Measurements from ENCODE around the gene GNB3.

GNB3 gene

DNA sequence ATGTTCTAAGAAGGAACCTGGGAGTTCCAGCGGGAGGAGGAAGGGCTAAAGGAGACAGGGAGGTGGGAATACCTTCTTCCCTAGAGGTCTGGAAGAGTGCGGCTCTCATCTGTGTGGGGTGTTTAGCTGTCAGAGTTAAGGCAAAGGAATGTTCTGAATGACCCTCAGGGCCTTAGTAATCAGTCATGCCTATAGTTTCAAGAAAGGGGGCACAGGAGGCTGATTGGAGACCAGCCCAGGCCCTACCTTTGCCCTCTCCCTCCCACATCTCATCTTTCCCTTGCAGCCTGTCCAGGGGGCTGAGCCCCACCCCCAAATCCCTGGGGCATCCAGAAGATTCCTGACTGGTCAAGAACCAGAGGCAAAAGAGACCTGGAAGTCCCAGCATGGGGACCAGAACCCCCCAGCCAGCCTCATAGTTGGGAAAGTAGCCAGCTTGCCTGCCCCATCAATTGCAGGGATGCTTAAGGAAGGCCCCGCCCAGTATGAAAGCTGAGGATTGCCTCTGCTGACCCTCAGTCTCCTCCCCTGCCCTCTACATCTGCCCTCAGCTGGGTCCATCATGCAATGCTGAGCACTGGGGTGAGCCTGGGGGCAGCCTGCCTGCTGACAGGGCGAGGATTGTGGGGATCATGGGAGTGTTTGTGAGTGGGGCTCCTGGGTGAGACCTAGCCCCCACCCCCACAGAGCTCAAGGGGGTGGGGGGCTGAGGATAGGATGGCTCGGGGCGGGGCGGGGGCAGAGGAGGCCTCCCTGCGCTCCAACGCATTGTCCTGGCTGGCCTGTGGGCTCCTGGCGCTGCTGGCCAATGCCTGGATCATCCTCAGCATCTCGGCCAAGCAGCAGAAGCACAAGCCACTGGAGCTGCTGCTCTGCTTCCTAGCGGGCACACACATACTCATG lies 17.3 kb upstream of the GNB3 start:
- DNase-seq (ENCODE audit: low read depth, low spot score) = no peak

DNA sequence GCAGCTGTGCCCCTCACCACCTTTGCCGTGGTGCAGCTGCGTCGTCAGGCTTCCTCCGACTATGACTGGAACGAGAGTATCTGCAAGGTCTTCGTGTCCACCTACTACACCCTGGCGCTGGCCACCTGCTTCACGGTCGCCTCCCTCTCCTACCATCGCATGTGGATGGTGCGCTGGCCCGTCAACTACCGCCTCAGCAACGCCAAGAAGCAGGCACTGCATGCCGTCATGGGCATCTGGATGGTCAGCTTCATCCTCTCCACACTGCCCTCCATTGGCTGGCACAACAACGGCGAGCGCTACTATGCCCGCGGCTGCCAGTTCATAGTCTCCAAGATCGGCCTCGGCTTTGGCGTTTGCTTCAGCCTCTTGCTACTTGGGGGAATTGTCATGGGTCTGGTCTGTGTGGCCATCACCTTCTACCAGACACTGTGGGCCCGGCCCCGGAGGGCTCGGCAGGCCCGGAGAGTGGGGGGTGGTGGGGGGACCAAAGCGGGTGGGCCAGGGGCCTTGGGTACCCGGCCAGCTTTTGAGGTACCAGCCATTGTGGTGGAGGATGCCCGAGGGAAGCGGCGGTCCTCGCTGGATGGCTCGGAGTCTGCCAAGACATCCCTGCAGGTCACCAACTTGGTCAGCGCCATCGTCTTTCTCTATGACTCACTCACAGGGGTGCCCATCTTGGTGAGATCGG lies 16.5 kb upstream of the GNB3 start:
- DNase-seq (ENCODE audit: low read depth, low spot score) = no peak

DNA sequence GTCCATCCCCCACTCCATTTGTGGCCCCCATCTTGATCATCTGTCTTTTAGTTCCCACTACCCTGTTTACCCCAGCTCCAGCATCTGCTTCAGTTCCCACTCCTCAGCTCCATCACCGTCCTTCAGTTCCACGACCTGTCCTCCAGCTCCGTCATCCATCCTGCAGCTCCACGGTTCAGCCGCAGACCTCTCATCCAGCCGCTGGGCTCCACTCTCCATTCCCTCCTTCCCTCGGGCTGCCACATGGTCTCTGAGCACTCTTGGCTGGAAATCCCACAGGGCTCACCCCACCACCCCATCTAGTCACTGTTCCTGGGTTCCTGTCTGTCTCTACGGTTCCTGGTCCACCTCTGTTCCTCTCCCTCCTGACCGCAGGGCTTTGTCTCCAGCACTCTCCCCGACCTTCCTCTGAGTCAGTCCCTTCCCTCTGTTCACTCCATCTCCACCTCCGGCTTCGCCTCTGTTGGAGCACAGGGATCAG lies 15.8 kb upstream of the GNB3 start:
- no peak for DNase-seq (ENCODE audit: low read depth, low spot score)

DNA sequence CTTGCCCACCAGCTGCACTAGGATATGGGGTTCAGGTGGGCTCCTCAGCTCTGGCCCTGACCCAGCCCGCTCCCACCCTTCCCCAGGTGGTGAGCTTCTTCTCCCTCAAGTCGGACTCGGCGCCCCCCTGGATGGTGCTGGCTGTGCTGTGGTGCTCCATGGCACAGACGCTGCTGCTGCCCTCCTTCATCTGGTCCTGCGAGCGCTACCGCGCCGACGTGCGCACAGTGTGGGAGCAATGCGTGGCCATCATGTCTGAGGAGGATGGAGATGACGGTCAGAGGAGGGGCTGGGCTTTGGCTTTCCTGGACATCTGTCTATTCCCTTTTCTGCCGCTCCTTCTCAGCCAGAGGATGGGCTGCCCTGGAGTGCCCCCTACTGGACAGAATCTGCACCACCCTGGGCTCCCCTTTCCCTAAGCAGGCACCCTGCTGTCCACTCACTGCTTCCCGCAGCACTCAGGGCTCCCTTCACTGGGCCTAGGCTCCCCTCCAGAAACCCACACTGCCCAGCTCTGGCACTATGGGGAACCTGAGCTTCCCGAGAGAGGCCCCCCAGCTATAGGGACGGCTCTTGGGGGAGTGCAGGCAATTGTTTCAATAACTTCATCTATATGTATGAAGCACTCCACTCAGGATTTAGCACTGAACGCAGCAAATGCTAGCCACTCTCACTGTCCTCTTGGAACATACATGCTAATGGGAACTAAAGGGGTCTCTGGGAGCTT lies 15.2 kb upstream of the GNB3 start:
- peak; percentile 57 for DNase-seq (ENCODE audit: low read depth, low spot score)

DNA sequence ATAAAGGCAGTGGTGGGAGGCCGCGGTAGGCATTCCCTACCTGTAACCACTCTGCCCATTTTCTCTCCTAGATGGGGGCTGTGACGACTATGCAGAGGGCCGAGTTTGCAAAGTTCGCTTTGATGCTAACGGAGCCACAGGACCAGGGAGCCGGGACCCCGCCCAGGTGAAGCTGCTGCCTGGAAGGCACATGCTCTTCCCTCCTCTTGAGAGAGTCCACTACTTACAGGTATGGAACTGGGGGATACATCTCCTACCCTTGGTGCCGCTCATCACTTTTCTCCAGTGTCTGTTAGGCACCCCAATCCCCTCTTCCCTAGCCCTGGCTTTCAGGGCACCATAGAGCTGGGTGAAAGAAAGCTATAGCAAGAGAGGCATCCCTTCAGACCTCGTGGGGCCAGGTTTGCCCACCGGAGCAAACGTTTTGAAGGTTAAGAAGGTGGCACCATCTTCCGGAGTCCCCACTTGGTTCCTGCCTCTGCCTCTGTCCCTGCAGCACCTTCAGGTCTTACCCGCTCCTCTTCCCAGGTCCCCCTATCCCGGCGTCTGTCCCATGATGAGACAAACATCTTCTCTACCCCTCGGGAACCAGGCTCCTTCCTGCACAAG lies 14.5 kb upstream of the GNB3 start:
- no peak for DNase-seq (ENCODE audit: low read depth, low spot score)

DNA sequence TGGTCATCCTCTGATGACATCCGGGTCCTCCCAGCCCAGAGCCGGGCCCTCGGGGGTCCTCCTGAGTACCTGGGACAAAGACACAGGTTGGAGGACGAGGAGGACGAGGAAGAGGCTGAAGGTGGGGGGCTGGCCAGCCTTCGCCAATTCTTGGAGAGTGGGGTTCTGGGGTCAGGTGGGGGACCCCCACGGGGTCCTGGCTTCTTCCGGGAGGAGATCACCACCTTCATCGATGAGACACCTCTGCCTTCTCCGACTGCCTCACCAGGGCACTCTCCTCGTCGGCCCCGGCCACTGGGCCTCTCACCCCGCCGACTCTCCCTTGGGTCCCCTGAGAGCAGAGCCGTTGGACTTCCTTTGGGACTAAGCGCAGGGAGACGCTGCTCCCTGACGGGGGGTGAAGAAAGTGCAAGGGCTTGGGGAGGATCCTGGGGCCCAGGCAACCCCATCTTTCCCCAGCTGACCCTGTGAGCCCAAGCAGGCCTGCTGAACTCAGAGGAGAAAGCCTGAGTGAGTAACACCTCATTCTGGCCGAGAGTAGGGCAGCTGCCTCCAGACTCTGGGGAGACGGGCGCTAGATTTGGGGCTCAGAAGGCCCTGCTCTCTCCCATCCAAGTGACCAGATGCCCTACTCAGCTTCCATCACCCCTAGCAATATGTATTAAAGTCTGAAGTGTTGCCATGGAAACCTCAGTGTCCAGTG lies 13.8 kb upstream of the GNB3 start:
- no peak for DNase-seq (ENCODE audit: low read depth, low spot score)

DNA sequence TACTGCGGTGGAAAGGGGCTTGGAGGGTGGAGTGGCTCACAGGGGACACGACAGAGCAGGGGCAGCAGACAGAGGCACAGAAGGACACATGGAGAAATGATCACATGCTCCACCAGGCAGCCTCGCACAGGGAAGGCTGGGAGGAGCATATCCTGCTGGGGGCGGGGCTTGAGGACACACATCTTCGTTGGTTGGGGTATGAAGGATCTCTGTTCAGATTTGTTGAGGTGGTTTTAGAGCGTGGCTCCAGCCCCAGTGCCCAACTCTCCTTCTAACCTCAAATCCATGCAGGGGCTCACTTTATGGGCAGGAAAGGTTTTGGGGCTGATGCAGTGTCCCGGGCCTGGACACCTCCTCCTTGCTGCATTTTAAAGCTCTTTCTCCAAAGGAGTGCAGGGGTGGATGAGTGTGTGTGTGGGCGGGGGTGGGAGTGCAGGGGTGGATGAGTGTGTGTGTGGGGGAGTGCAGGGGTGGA lies 13.3 kb upstream of the GNB3 start:
- DNase-seq (ENCODE audit: low read depth, low spot score) = no peak

DNA sequence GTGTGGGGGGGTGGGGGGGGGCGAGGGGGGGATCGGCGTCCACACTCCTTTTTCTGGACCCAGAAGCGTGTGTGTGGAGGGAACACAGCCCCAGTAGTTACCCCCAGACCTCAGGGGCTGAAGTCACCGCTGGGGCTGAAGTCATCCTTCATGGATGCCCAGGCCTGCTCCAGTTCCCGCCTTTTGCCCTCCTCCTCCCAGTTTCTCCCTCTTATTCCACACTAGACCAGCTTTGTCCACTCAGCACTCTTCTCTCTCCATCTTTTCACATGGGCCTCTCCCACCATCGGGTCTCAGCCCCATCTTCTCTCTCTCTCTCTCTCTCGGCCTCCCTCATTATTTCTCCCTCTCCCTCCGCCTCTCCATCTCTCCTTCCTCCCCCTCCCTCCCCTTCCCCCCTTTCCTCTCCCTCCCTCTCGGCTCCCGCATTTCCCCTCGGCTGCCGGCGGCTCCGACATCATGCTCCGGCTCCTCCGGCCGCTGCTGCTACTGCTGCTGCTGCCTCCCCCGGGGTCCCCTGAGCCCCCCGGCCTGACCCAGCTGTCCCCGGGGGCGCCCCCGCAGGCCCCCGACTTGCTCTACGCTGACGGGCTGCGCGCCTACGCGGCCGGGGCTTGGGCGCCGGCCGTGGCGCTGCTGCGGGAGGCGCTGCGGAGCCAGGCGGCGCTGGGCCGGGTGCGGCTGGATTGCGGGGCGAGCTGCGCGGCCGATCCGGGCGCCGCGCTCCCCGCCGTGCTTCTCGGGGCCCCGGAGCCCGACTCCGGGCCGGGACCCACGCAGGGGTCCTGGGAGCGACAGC lies 12.5 kb upstream of the GNB3 start, which contains the start of gene P3H3:
Gene P3H3 (plus strand): TSS at position 426 of the 799 bp plus-strand sequence. CDS start 34 bp downstream, at position 460.
- DNase-seq (ENCODE audit: low read depth, low spot score) = no peak

DNA sequence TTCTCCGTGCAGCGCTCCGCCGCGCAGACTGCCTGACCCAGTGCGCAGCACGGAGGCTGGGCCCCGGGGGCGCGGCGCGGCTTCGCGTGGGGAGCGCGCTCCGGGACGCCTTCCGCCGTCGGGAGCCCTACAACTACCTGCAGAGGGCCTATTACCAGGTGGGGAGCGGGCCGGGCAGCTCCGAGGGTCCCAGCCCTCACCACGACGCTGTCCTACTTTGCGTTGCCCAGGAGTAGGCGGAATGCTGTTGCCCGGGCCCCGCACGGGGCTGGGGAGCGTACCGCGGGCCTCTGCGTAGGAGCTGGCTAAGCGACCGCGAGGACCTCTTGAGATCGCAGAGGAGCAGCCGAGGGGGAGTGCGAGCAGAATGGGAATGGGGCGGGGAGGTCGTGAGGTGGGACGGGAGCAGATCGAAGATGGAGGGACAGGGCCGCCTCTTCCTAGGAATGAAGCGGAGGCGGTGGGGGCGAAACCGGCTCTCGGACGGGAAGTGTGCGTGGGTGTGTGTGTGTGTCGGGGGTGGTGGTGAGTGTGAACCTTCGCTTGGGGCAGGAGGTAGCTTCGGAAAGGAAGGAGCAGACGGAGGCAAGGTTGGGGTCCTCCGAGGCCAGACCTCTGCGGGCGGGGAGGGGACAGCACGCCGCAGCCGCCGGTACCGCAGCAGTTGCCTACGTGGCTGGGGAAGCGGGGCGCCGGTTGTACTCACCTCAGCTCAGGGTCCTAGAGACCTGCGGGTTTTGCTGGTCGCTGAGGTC lies 11.8 kb upstream of the GNB3 start:
- DNase-seq (ENCODE audit: low read depth, low spot score) = no peak

DNA sequence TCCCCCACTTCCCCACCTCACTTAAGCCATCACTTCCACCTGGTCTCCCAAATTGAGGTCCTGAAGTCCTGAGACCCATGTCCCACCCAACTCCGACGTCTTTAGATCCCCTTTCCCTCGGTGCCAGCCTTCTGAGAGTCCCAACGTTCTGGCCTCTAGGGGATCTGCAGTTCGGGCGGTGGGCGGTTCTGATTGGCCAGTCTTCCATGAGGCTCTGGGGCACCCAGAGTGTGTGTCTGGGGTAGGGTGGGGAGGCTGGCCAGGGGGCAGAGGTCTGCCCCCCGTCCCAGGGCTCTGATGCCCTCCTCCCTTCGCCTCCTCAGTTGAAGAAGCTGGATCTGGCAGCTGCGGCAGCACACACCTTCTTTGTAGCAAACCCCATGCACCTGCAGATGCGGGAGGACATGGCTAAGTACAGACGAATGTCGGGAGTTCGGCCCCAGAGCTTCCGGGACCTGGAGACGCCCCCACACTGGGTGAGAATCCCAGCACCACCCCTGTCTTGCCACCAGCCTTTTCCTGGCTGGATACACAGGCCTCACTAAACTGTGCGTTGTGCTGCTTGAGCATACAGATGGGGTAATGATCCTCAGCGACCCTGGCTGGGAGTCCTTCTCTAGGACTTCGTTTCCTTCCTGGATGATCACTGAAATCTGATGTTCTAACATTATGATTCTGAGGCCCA lies 11.0 kb upstream of the GNB3 start:
- no peak for DNase-seq (ENCODE audit: low read depth, low spot score)

DNA sequence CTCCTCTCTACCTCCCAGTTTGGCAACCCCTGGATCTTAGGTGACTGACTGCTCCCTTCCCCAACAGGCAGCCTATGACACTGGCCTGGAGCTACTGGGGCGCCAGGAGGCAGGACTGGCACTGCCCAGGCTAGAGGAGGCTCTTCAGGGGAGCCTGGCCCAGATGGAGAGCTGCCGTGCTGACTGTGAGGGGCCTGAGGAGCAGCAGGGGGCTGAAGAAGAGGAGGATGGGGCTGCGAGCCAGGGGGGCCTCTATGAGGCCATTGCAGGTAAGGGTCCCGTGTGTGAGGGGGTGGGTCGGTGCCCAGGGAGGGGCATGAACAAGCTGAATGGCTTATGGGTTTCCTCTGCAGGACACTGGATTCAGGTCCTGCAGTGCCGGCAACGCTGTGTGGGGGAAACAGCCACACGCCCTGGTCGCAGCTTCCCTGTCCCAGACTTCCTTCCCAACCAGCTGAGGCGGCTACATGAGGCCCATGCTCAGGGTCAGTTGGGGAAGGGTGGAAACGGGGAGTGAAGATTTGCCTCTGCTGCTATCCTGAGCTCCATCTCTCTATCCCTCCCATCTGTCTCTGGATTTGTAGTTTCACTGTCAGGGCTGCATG lies 10.3 kb upstream of the GNB3 start:
- DNase-seq (ENCODE audit: low read depth, low spot score) = no peak

DNA sequence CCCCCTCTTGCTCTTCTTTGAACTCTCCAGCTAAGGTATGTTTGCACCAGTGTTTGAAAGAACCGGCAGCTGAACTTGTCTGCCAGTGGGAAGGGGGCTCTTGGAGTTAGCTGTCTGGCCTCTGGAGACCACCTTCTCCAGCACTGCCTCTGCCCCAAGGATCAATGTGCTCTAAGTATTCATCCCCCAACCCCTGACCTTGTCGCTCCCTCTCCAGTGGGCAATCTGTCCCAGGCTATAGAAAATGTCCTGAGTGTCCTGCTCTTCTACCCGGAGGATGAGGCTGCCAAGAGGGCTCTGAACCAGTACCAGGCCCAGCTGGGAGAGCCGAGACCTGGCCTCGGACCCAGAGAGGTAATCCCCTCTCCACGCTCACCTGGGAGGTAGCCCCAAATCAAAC lies 9.7 kb upstream of the GNB3 start:
- DNase-seq (ENCODE audit: low read depth, low spot score) = no peak

DNA sequence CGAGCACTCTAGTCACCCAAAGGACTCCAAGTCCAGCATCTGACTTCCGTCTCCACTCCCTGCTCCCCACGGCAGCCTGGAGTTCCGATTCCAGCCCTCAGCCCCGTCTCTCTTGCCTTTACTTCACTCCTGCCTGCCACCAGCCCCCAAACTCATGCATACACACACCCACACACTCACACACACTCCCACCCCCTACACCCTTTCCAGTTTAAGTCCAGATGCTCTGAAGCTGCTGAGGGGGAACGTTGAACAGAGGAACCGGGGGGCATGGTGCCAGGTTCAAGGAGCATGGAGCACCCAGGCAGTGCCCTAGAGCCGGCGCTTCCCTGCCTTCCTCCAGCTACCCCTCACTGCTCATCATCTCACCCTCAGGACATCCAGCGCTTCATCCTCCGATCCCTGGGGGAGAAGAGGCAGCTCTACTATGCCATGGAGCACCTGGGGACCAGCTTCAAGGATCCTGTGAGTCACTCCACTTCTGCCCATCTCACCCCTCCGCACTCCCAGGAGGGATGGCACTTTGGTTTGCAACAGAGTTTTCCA lies 9.2 kb upstream of the GNB3 start:
- no peak for DNase-seq (ENCODE audit: low read depth, low spot score)

DNA sequence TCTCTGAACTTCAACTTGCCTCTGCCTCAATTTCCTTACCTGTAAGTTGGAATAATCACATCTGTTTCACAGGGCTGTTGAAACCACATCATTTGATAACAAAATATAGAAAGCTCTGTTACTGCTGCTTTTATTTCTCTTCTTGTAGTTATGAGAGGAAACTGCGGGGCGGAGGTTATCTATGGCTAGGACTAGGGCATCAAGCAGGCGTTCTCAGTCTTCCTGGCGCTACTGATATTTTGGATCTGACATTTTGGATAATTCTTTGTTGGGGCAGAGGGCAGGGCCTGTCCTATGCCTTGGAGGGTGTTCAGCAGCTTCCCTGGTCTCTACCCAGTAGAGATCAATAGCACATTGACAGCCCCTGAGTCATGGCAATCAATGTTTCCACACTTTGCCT lies 8.6 kb upstream of the GNB3 start:
- DNase-seq (ENCODE audit: low read depth, low spot score) = no peak

DNA sequence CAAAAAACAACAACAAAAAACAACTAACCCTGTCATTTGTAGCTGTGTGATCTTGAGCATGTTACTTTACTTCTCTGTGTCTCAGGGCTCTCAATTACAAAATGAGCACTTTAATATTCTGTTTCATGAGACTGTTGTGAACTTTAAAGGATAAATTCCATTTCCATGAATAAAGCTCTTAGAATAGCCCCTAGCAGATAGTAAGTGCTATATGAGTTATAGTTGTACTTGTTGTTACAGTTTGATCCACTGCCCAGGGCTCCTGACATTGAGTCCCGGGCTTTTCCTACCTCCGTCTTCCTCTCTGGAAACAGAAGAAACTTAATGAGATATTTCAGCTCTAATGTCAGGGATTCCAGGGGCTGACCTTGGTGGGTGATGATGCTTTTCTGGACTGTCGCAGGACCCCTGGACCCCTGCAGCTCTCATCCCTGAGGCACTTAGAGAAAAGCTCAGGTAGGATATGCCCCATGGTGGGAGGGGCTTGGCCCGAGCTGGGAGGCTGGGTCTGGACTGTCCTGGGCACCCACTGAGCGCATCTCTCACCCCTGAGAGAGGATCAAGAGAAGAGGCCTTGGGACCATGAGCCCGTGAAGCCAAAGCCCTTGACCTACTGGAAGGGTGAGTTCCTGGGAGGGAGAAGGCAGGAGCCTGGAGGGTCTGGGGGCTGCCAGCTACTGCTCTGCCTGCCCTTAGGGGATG lies 7.4 kb upstream of the GNB3 start:
- DNase-seq (ENCODE audit: low read depth, low spot score) = no peak

DNA sequence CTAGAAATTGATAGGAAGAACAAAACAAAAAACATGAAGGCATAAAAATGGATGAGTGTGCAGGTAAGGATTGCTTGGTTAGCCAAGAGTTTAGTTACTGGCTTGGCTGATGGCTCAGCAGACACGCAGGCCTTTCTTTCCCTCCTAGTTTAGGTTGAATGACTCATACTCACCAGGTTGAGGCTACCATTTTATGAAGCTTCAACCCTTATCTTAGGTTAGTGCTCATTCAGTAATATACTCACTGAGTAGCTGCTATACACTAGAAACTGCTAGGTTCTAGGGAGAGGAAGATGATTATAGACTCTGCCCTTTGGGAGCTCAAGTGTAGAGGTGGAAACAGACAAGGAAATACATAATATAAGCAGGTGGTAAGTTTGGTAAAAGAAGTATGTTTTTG lies 6.5 kb upstream of the GNB3 start:
- DNase-seq (ENCODE audit: low read depth, low spot score) = no peak

DNA sequence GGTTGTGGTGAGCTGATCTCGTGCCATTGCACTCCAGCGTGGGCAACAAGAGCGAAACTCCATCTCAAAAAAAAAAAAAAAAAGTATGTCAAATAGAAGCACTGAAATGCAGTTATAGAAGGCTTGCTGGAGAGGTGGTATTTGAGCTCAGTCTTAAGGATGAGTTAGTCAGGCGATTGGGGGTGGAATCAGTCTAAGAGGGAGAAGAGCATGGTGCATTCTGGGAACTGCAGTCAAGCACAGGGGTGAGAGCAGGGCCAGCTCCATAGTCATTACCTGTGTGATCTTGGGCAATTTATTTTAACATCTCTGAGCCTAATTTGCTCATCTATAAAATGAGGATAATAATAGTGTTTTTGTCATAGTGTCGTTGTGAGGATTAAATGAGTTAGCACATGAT lies 5.9 kb upstream of the GNB3 start:
- DNase-seq (ENCODE audit: low read depth, low spot score) = no peak

DNA sequence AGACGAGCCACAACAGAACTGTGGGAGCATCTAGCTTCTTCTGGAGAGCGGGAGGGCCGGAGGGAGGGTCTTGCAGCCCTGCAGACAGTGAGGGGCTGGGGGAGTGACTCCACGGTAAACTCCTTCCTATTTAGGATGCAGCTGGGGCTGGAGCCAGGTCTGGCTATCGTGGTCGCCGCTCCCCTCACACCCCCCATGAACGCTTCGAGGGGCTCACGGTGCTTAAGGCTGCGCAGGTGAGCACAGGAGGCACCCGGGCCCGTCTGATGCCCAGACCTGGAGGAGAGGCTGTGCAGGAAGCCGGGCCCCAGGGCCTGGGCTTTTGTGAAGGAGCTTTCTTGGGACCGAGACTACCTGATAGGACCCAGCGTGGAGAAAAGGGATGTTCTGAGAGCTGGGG lies 3.9 kb upstream of the GNB3 start:
- no peak for DNase-seq (ENCODE audit: low read depth, low spot score)
